Measurements from ENCODE around the gene HCST.

The HCST gene

DNA sequence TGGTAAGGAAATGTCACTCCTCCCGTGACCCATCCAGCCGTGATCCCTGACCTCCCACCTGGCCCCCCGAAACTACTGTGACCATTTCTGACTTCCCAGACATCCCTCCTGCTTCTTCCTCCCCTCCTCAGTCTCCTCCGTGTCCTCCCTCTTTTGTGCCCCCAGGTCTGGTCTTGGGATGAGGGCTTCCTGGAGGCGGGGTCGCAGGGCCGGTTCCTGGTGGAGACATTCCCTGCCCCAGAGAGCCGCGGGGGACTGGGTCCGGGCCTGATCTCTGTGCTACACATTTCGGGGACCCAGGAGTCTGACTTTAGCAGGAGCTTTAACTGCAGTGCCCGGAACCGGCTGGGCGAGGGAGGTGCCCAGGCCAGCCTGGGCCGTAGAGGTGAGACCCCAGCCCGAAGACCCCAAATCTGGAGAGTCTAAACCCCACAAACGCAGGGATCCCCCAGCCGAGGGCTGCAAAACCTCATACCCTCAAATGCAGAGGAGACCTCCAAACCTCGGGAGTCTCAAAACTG is 40.6 kb upstream of the HCST start:
- peak overlapping the region; percentile 90 for H2AK5ac ChIP-seq (ENCODE audit: low read depth, low read length)
- peak overlapping the region; percentile 79 for H2BK5ac ChIP-seq (ENCODE audit: low read length)
- H3K14ac ChIP-seq (ENCODE audit: low read length) = peak overlapping the region; percentile 58
- peak overlapping the region; percentile 92 for H2BK12ac ChIP-seq (ENCODE audit: low read length)
- no CpG with 5 or more reads among the region's 19 CpGs for WGBS, 2 donors (ENCODE audit: extremely low coverage in 2 of 2, insufficient read length in 2 of 2, insufficient replicate concordance in 1 of 2)
- peak overlapping the region; percentile 83 for H3K4me2 ChIP-seq (ENCODE audit: insufficient read depth, low read length, poor library complexity, severe bottlenecking)
- H3K4me3 ChIP-seq (ENCODE audit: low read length in 2 of 2) = peak overlapping the region in 1 of 2 donors; percentile 70
- H3K27ac ChIP-seq (replicated peaks; ENCODE audit: low read length) = peak overlapping the region; percentile 92
- H3K9ac ChIP-seq (ENCODE audit: low read depth, low read length, poor library complexity) = peak overlapping the region; percentile 78
- H4K8ac ChIP-seq (ENCODE audit: low read depth, low read length) = no peak overlapping the region
- H3K27me3 ChIP-seq (ENCODE audit: control insufficient read depth in 3 of 3, insufficient read depth in 3 of 3, low read depth in 1 of 3, low read length in 3 of 3) = peaks cover 0 to 34% (median 0%) of the 10 kb centered on the region in 3 experiments
- peak overlapping the region; percentile 98 for H2BK15ac ChIP-seq (ENCODE audit: low read length)
- H2BK120ac ChIP-seq (ENCODE audit: low read depth, low read length) = peak overlapping the region; percentile 81
- peak overlapping the region; percentile 10 for H3K4ac ChIP-seq (ENCODE audit: low read length)
- no peaks in the 10 kb centered on the region for H3K79me1 ChIP-seq (ENCODE audit: low read depth, low read length)
- peaks cover 14 to 19% of the 10 kb centered on the region in 2 donors for H3K4me1 ChIP-seq (ENCODE audit: control insufficient read depth in 2 of 2, insufficient read depth in 1 of 2, low read depth in 1 of 2, low read length in 2 of 2)
- peaks cover 3% of the 10 kb centered on the region in 2 donors for H3K36me3 ChIP-seq (replicated peaks in 1 of 2; ENCODE audit: control insufficient read depth in 2 of 2, insufficient read depth in 2 of 2, low read length in 2 of 2)
- peak overlapping the region; percentile 52 for H3K23ac ChIP-seq (ENCODE audit: low read depth, low read length, poor library complexity)
- H4K91ac ChIP-seq (ENCODE audit: low read depth, low read length, poor library complexity) = no peak overlapping the region
- DNase-seq (ENCODE audit: low spot score) = no peak
- H2AFZ ChIP-seq (ENCODE audit: low read length) = peak overlapping the region; percentile 83
- H3K9me3 ChIP-seq (replicated peaks in 1 of 2; ENCODE audit: control insufficient read depth in 2 of 2, insufficient read depth in 1 of 2, low read depth in 1 of 2, low read length in 2 of 2) = no peaks in the 10 kb centered on the region
- H3K18ac ChIP-seq (ENCODE audit: low read length) = peak overlapping the region; percentile 98

DNA sequence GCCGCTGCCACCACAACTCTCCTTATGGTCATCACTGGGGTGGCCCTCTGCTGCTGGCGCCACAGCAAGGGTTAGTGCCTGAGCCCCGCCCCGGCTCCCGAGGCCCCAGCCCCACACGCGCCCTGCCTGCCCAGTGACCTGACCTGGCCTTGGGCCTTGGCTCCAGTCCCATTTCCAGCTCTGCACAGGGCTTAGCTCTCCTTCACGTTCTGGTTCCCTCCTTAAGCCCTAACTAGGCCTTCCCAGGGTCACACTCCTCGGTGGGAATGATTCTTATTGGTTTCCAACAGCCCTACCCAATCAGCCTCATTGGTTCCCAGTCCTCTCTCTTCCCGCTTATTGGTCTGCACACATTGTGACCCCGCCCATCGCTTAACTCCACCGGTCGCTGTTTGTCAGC is 39.8 kb upstream of the HCST start:
- H3K9ac ChIP-seq (ENCODE audit: low read depth, low read length, poor library complexity) = no peak overlapping the region
- H3K27ac ChIP-seq (replicated peaks; ENCODE audit: low read length) = no peak overlapping the region
- H4K91ac ChIP-seq (ENCODE audit: low read depth, low read length, poor library complexity) = no peak overlapping the region
- WGBS, 2 donors (ENCODE audit: extremely low coverage in 2 of 2, insufficient read length in 2 of 2, insufficient replicate concordance in 1 of 2) = no CpG with 5 or more reads among the region's 14 CpGs
- H3K23ac ChIP-seq (ENCODE audit: low read depth, low read length, poor library complexity) = no peak overlapping the region
- no peak overlapping the region for H3K14ac ChIP-seq (ENCODE audit: low read length)
- H3K9me3 ChIP-seq (replicated peaks in 1 of 2; ENCODE audit: control insufficient read depth in 2 of 2, insufficient read depth in 1 of 2, low read depth in 1 of 2, low read length in 2 of 2) = no peaks in the 10 kb centered on the region
- no peak overlapping the region for H3K4ac ChIP-seq (ENCODE audit: low read length)
- H2AFZ ChIP-seq (ENCODE audit: low read length) = no peak overlapping the region
- H2BK5ac ChIP-seq (ENCODE audit: low read length) = no peak overlapping the region
- no peak for DNase-seq (ENCODE audit: low spot score)
- peak overlapping the region; percentile 47 for H2BK12ac ChIP-seq (ENCODE audit: low read length)
- H3K18ac ChIP-seq (ENCODE audit: low read length) = peak overlapping the region; percentile 34
- no peaks in the 10 kb centered on the region for H3K79me1 ChIP-seq (ENCODE audit: low read depth, low read length)
- peak overlapping the region; percentile 98 for H2BK15ac ChIP-seq (ENCODE audit: low read length)
- no peak overlapping the region for H3K4me3 ChIP-seq (ENCODE audit: low read length in 2 of 2)
- H3K4me2 ChIP-seq (ENCODE audit: insufficient read depth, low read length, poor library complexity, severe bottlenecking) = no peak overlapping the region
- peaks cover 15 to 16% of the 10 kb centered on the region in 2 donors for H3K4me1 ChIP-seq (ENCODE audit: control insufficient read depth in 2 of 2, insufficient read depth in 1 of 2, low read depth in 1 of 2, low read length in 2 of 2)
- H3K27me3 ChIP-seq (ENCODE audit: control insufficient read depth in 3 of 3, insufficient read depth in 3 of 3, low read depth in 1 of 3, low read length in 3 of 3) = peaks cover 0 to 29% (median 0%) of the 10 kb centered on the region in 3 experiments
- no peak overlapping the region for H2BK120ac ChIP-seq (ENCODE audit: low read depth, low read length)
- no peak overlapping the region for H4K8ac ChIP-seq (ENCODE audit: low read depth, low read length)
- peaks cover 3% of the 10 kb centered on the region in 2 donors for H3K36me3 ChIP-seq (replicated peaks in 1 of 2; ENCODE audit: control insufficient read depth in 2 of 2, insufficient read depth in 2 of 2, low read length in 2 of 2)
- peak overlapping the region; percentile 90 for H2AK5ac ChIP-seq (ENCODE audit: low read depth, low read length)

GRCh38 chr19:35863018-35863417 is 39.3 kb upstream of the HCST start:
- H2AK5ac ChIP-seq (ENCODE audit: low read depth, low read length) = no peak overlapping the region
- no peak overlapping the region for H3K4me3 ChIP-seq (ENCODE audit: low read length in 2 of 2)
- H3K23ac ChIP-seq (ENCODE audit: low read depth, low read length, poor library complexity) = no peak overlapping the region
- no peak overlapping the region for H2BK5ac ChIP-seq (ENCODE audit: low read length)
- no peaks in the 10 kb centered on the region for H3K79me1 ChIP-seq (ENCODE audit: low read depth, low read length)
- peaks cover 0 to 25% (median 0%) of the 10 kb centered on the region in 3 experiments for H3K27me3 ChIP-seq (ENCODE audit: control insufficient read depth in 3 of 3, insufficient read depth in 3 of 3, low read depth in 1 of 3, low read length in 3 of 3)
- H3K9me3 ChIP-seq (replicated peaks in 1 of 2; ENCODE audit: control insufficient read depth in 2 of 2, insufficient read depth in 1 of 2, low read depth in 1 of 2, low read length in 2 of 2) = no peaks in the 10 kb centered on the region
- H4K91ac ChIP-seq (ENCODE audit: low read depth, low read length, poor library complexity) = no peak overlapping the region
- H3K4me1 ChIP-seq (ENCODE audit: control insufficient read depth in 2 of 2, insufficient read depth in 1 of 2, low read depth in 1 of 2, low read length in 2 of 2) = peaks cover 20 to 21% of the 10 kb centered on the region in 2 donors
- H2AFZ ChIP-seq (ENCODE audit: low read length) = no peak overlapping the region
- no peak overlapping the region for H2BK12ac ChIP-seq (ENCODE audit: low read length)
- no peak overlapping the region for H3K27ac ChIP-seq (replicated peaks; ENCODE audit: low read length)
- no peak for DNase-seq (ENCODE audit: low spot score)
- H3K4me2 ChIP-seq (ENCODE audit: insufficient read depth, low read length, poor library complexity, severe bottlenecking) = no peak overlapping the region
- H4K8ac ChIP-seq (ENCODE audit: low read depth, low read length) = no peak overlapping the region
- no peak overlapping the region for H3K14ac ChIP-seq (ENCODE audit: low read length)
- no peak overlapping the region for H3K4ac ChIP-seq (ENCODE audit: low read length)
- no CpG with 5 or more reads among the region's 5 CpGs for WGBS, 2 donors (ENCODE audit: extremely low coverage in 2 of 2, insufficient read length in 2 of 2, insufficient replicate concordance in 1 of 2)
- H2BK120ac ChIP-seq (ENCODE audit: low read depth, low read length) = no peak overlapping the region
- no peak overlapping the region for H3K9ac ChIP-seq (ENCODE audit: low read depth, low read length, poor library complexity)
- H3K18ac ChIP-seq (ENCODE audit: low read length) = no peak overlapping the region
- H2BK15ac ChIP-seq (ENCODE audit: low read length) = no peak overlapping the region
- H3K36me3 ChIP-seq (replicated peaks in 1 of 2; ENCODE audit: control insufficient read depth in 2 of 2, insufficient read depth in 2 of 2, low read length in 2 of 2) = peaks cover 3% of the 10 kb centered on the region in 2 donors

DNA sequence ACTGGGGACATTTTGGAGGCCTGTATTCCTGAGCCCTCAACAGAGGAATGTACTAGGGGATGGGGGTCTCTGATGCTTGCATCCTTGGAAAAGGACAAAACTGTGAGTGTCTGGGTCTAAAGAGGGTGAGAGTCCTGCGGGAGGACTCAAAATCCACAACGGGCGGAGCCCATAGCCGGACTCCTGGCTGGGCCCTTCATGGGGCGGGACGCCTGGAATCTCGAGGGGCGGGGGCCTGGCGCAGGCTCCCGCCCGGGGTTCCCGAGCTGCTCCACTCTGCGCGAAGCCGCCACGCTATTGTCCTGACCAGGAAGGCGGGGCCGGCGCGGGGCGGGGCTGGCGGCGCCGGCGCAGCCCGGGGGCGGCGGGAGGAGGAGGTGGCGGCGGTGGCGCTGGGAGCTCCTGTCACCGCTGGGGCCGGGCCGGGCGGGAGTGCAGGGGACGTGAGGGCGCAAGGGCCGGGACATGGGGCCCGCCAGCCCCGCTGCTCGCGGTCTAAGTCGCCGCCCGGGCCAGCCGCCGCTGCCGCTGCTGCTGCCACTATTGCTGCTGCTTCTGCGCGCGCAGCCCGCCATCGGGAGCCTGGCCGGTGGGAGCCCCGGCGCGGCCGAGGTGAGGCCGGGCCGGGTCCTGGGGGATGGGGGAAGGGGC is 34.0 kb upstream of the HCST start, which contains the start of gene APLP1:
TSS of gene APLP1 (plus strand) at position 403 of the 651 bp plus-strand sequence. CDS start at position 466, 63 bp downstream.
- no CpG with 5 or more reads among the region's 60 CpGs for WGBS, 2 donors (ENCODE audit: extremely low coverage in 2 of 2, insufficient read length in 2 of 2, insufficient replicate concordance in 1 of 2)
- peak; percentile 78 for DNase-seq (ENCODE audit: low spot score)

More for the DNA sequence above, 34.0 kb upstream of the HCST start, which contains the start of gene APLP1:
- H4K8ac ChIP-seq (ENCODE audit: low read depth, low read length) = no peak within 1 kb of the TSS
- no peaks in the 10 kb centered on the region for H3K9me3 ChIP-seq (replicated peaks in 1 of 2; ENCODE audit: control insufficient read depth in 2 of 2, insufficient read depth in 1 of 2, low read depth in 1 of 2, low read length in 2 of 2)
- H3K4me1 ChIP-seq (ENCODE audit: control insufficient read depth in 2 of 2, insufficient read depth in 1 of 2, low read depth in 1 of 2, low read length in 2 of 2) = peaks cover 7 to 10% of the 10 kb centered on the region in 2 donors
- H2BK15ac ChIP-seq (ENCODE audit: low read length) = peak within 1 kb of the TSS; percentile 97
- peak within 1 kb of the TSS; percentile 90 for H2AFZ ChIP-seq (ENCODE audit: low read length)
- peak within 1 kb of the TSS; percentile 97 for H3K4me2 ChIP-seq (ENCODE audit: insufficient read depth, low read length, poor library complexity, severe bottlenecking)
- H2AK5ac ChIP-seq (ENCODE audit: low read depth, low read length) = peak within 1 kb of the TSS; percentile 58
- peak within 1 kb of the TSS; percentile 93 for H2BK120ac ChIP-seq (ENCODE audit: low read depth, low read length)
- peak within 1 kb of the TSS; percentile 62 for H3K23ac ChIP-seq (ENCODE audit: low read depth, low read length, poor library complexity)
- H3K4me3 ChIP-seq (ENCODE audit: low read length in 2 of 2) = peak within 1 kb of the TSS; percentile 59 to 82
- H3K9ac ChIP-seq (ENCODE audit: low read depth, low read length, poor library complexity) = peak within 1 kb of the TSS; percentile 90
- H3K27me3 ChIP-seq (ENCODE audit: control insufficient read depth in 3 of 3, insufficient read depth in 3 of 3, low read depth in 1 of 3, low read length in 3 of 3) = no peaks in the 10 kb centered on the region
- peak within 1 kb of the TSS; percentile 98 for H3K27ac ChIP-seq (replicated peaks; ENCODE audit: low read length)
- no peak within 1 kb of the TSS for H3K4ac ChIP-seq (ENCODE audit: low read length)
- peak within 1 kb of the TSS; percentile 67 for H2BK12ac ChIP-seq (ENCODE audit: low read length)
- H4K91ac ChIP-seq (ENCODE audit: low read depth, low read length, poor library complexity) = peak within 1 kb of the TSS; percentile 60
- H2BK5ac ChIP-seq (ENCODE audit: low read length) = peak within 1 kb of the TSS; percentile 98
- peaks cover 2% of the 10 kb centered on the region for H3K79me1 ChIP-seq (ENCODE audit: low read depth, low read length)
- no peak within 1 kb of the TSS for H3K14ac ChIP-seq (ENCODE audit: low read length)
- peak within 1 kb of the TSS; percentile 98 for H3K18ac ChIP-seq (ENCODE audit: low read length)
- peaks cover 13 to 25% of the 10 kb centered on the region in 2 donors for H3K36me3 ChIP-seq (replicated peaks in 1 of 2; ENCODE audit: control insufficient read depth in 2 of 2, insufficient read depth in 2 of 2, low read length in 2 of 2)
